ENCODE results near the gene ZNF787.

- TF ChIP-seq CTCF (IDR thresholded peaks at IDR 0.05) (no peak), POLR2AphosphoS5 (IDR thresholded peaks at IDR 0.05; ENCODE audit: low read depth, low read length) (no peak)
Measured at GRCh38 chr19:56156768-56157167, 35.7 kb upstream of the ZNF787 start.

Measured in Panc1 (cell line).